NCI-H2081 treated with DMSO at 0.1 percent for 48 hours (cell line): Measurements from ENCODE around the gene EDA.

Experiments used
- DNase-seq: peaks from one replicate; lab custom pipeline; 2025; lab: John Stamatoyannopoulos, UW

The EDA gene

GRCh38 chrX:70026112-70026850, 410.4 kb downstream of the EDA start:
- no peak for DNase-seq

- DNase-seq, result no peak
Measured at GRCh38 chrX:70026851-70027200, 410.9 kb downstream of the EDA start.

GRCh38 chrX:70029863-70030262, 413.9 kb downstream of the EDA start:
- DNase-seq, result no peak

- DNase-seq, result no peak
Measured at GRCh38 chrX:70030301-70030767, 414.4 kb downstream of the EDA start.

GRCh38 chrX:70032792-70033191, 416.9 kb downstream of the EDA start:
- no peak for DNase-seq

- no peak for DNase-seq
Measured at GRCh38 chrX:70033348-70034051, 417.6 kb downstream of the EDA start.

- DNase-seq, result no peak
Measured at GRCh38 chrX:70034646-70035045, 418.7 kb downstream of the EDA start.

- no peak for DNase-seq
Measured at GRCh38 chrX:70038515-70038914, 422.6 kb downstream of the EDA start.

GRCh38 chrX:70038951-70039350, 423.0 kb downstream of the EDA start:
- DNase-seq, result no peak

GRCh38 chrX:70039758-70040157, 423.8 kb downstream of the EDA start:
- no peak for DNase-seq

GRCh38 chrX:70041993-70042392, 426.1 kb downstream of the EDA start:
- no peak for DNase-seq

- no peak for DNase-seq
Measured at GRCh38 chrX:70042399-70043371, 426.8 kb downstream of the EDA start.

- DNase-seq, result no peak
Measured at GRCh38 chrX:70043685-70044084, 427.8 kb downstream of the EDA start.

GRCh38 chrX:70044541-70045245, 428.8 kb downstream of the EDA start:
- no peak for DNase-seq

GRCh38 chrX:70046978-70047377, 431.1 kb downstream of the EDA start:
- DNase-seq, result no peak

GRCh38 chrX:70049406-70049805, 433.5 kb downstream of the EDA start:
- no peak for DNase-seq

- DNase-seq, result no peak
Measured at GRCh38 chrX:70049925-70050324, 434.0 kb downstream of the EDA start, which contains the start of gene AWAT2. Gene AWAT2 (minus strand): TSS chrX:70049938. CDS start chrX:70049932, 6 bp downstream.

- DNase-seq, result no peak
Measured at GRCh38 chrX:70052895-70053615, 437.1 kb downstream of the EDA start.

- DNase-seq, result no peak
Measured at GRCh38 chrX:70054391-70054790, 438.5 kb downstream of the EDA start.

GRCh38 chrX:70062076-70062475, 446.2 kb downstream of the EDA start, which contains the start of gene OTUD6A:
Gene OTUD6A (plus strand): TSS chrX:70062457. CDS start chrX:70062525, 68 bp downstream.
- no peak for DNase-seq
